ENCODE measurements around the gene DPF1. TPM values are rescaled to one million over a fixed set of nuclear protein-coding genes. Genes with fewer than 3 reads are reported as not detected.
A peak's percentile ranks its signal among the peaks of the same experiment; 100 is the strongest.

Gene DPF1
- total RNA-seq, 1 donor from 2014 or later: not detected

DNA sequence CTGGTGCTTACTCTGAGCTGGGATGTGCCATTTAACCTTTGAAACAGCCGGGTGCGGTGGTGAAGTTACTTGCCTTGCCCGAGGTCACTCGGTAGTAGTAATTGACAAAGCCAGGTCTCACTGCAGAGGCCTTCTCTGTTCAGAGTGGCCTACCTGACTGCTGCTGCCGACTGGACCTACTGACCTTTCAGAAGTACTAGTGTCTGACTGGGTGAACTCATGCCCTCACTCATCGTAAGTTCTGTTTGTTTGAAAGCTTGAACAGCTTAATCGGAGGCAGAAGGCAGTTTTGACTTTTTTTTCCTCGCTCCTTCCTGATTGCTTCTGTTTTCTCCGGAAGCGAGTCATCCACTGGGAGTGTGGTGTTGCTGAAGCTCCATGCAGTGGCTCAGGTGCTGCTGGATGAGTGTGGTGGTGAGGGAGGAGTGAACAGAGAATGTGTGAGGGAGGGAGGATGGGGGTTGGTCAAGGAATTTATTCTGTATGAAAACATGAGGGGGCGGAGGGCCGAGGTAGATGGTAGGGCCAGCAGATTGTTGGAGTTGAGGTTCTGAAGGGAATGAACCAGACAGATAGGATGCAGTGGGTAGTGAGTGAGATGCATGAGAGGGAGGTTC lies 43.1 kb upstream of the DPF1 start:
- intact Hi-C loops (cut with DNase I): no loop called here
- DNase-seq: no peak
- Histone ChIP-seq H3K4me3 (peak overlapping the region; percentile 76), H3K36me3 (no peaks in the 10 kb centered on the region), H3K27me3 (ENCODE audit: low read depth) (no peaks in the 10 kb centered on the region), H3K9me3 (no peaks in the 10 kb centered on the region), H3K27ac (peak overlapping the region; percentile 93), H3K4me1 (peaks cover 50% of the 10 kb centered on the region)
- no peak for ATAC-seq
- TF ChIP-seq, protein P1, sequence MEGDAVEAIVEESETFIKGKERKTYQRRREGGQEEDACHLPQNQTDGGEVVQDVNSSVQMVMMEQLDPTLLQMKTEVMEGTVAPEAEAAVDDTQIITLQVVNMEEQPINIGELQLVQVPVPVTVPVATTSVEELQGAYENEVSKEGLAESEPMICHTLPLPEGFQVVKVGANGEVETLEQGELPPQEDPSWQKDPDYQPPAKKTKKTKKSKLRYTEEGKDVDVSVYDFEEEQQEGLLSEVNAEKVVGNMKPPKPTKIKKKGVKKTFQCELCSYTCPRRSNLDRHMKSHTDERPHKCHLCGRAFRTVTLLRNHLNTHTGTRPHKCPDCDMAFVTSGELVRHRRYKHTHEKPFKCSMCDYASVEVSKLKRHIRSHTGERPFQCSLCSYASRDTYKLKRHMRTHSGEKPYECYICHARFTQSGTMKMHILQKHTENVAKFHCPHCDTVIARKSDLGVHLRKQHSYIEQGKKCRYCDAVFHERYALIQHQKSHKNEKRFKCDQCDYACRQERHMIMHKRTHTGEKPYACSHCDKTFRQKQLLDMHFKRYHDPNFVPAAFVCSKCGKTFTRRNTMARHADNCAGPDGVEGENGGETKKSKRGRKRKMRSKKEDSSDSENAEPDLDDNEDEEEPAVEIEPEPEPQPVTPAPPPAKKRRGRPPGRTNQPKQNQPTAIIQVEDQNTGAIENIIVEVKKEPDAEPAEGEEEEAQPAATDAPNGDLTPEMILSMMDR (IDR thresholded peaks at IDR 0.05): no peak

DNA sequence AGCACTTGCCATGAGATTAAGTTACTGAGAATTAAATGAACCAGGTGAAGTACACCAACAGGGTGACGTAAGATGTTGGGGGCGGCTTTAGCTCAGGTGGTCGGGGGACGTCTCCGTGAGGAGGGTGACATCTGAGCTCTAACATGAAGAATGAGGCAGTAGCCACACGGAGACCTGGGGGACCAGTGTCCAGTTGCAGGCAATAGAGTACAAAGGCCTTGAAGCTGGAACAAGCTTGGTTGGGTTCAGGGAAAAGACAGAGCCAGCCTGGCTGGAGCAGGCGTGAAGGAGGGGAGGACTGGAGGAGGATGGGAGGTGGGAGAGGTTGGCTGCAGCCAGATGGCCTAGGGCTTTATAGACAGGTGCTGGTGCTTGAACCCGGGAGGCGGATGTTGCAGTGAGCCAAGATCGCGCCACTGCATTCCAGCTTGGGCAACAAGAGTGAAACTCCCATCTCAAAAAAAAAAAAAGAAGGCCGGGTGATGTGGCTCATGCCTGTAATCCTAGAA lies 42.0 kb upstream of the DPF1 start:
- H3K4me1 ChIP-seq: peaks cover 46% of the 10 kb centered on the region
- ATAC-seq (no peak), DNase-seq (no peak)
- H3K27ac ChIP-seq: peak overlapping the region; percentile 93
- no peaks in the 10 kb centered on the region for H3K36me3 ChIP-seq
- H3K9me3 ChIP-seq: no peaks in the 10 kb centered on the region
- peak overlapping the region; percentile 76 for H3K4me3 ChIP-seq
- intact Hi-C loops (cut with DNase I): no loop called here
- H3K27me3 ChIP-seq (ENCODE audit: low read depth): no peaks in the 10 kb centered on the region
- TF ChIP-seq, protein P1 (IDR thresholded peaks at IDR 0.05): no peak

DNA sequence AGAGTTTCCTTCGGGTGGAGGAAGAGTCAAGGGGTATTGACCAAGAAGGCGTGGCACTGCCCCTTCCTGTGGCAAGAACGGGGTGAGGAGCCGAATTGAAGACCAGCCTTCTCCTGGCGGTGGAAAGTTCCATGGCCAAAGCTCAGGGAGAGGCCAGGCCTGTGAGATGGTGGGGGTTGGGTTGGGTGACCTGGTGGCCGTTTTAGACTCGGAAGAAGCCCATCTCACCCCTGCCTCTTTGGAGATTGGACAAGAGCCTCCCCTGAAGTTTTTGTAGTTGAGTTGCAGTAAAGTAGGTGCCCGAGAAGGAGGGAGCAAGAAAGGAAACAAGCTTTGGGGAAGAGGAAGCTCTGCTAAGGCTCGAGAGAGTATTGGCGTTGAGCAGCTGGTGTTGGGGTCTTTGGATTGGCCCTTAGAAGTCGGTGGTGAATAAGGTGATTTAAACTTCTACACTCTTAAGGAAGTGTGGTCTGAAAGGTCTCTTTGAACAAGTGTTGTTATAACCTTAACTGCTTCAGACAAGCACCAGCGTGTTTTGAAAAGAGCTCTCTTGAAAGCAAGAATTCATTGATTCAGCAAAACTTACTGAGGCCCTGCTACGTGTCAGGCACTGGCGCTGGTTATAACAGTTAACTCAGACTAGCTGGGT lies 41.3 kb upstream of the DPF1 start:
- intact Hi-C loops (cut with DNase I): no loop called here
- ATAC-seq (peak; percentile 44 to 54), DNase-seq (peak; percentile 73)
- TF ChIP-seq, protein P1 (IDR thresholded peaks at IDR 0.05): no peak
- peaks cover 40% of the 10 kb centered on the region for H3K4me1 ChIP-seq
- peak overlapping the region; percentile 93 for H3K27ac ChIP-seq
- no peaks in the 10 kb centered on the region for H3K9me3 ChIP-seq
- H3K4me3 ChIP-seq: peak overlapping the region; percentile 76
- H3K27me3 ChIP-seq (ENCODE audit: low read depth): no peaks in the 10 kb centered on the region
- H3K36me3 ChIP-seq: no peaks in the 10 kb centered on the region

DNA sequence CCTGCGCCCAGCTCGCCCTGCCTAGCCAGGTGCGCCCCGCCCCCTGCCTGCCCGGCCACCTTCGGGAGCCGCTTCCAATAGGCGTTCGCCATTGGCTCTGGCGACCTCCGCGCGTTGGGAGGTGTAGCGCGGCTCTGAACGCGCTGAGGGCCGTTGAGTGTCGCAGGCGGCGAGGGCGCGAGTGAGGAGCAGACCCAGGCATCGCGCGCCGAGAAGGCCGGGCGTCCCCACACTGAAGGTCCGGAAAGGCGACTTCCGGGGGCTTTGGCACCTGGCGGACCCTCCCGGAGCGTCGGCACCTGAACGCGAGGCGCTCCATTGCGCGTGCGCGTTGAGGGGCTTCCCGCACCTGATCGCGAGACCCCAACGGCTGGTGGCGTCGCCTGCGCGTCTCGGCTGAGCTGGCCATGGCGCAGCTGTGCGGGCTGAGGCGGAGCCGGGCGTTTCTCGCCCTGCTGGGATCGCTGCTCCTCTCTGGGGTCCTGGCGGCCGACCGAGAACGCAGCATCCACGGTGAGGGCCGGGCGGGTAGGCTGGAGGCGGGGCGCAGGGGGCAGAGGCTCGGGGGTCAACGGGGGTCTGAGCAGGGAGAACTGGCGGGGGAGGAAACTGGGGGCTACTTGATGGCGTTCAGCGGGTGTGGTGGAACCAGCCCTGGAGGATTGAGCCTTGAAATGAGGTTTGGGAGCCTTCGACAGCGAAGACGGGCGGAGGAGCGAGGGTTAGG lies 40.6 kb upstream of the DPF1 start, which contains the start of gene SPINT2:
Gene SPINT2 (plus strand): TSS at position 88 of the 727 bp plus-strand sequence. CDS start 320 bp downstream, at position 408.
- ATAC-seq: peak; percentile 29 to 42
- peaks cover 33% of the 10 kb centered on the region for H3K4me1 ChIP-seq
- H3K9me3 ChIP-seq: no peaks in the 10 kb centered on the region
- DNase-seq: peak; percentile 94
- intact Hi-C loops (cut with DNase I): no loop called here
- no peaks in the 10 kb centered on the region for H3K36me3 ChIP-seq
- H3K27ac ChIP-seq: peak within 1 kb of the TSS; percentile 93
- H3K27me3 ChIP-seq (ENCODE audit: low read depth): no peaks in the 10 kb centered on the region
- TF ChIP-seq, protein P1 (IDR thresholded peaks at IDR 0.05): no peak
- peak within 1 kb of the TSS; percentile 76 for H3K4me3 ChIP-seq

DNA sequence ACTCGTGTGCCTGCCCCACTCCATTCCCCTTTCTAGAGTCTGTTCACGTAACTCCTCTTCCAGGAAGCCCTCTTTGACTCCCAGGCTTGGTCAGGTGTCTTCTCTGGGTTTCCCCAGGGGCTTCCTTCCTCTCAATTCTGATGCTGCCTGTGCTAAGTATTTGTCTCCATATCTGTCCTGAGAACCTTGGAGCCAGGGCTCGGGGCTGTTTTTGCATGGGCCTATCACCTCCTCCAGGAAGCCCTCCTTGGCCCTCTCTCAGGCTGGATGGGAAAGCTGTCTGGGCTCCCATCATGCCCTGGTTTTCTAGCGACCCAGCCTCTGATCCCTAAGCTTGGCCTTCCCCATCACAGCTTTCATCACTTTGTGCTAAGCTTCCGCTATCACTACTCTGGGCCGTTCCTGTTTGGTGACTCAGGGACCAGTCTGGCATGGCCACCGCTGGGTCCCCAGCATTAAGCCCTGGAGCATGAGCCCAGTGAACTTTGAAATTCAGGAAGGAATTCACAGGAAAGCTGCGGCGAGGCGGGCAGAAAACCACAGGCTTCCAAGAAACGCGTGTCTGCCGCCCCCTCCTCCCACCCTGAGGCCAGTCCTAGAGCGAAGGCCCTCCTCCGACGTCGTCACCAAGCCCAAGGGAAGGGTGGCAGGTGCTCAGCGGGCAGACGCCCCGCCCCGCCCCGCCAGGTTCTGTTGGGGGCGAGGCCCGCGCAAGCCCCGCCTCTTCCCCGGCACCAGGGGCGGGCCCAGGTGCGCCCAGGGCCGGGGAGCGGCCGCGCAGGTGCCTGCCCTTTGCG lies 39.9 kb upstream of the DPF1 start:
- no peaks in the 10 kb centered on the region for H3K9me3 ChIP-seq
- no peaks in the 10 kb centered on the region for H3K36me3 ChIP-seq
- peaks cover 33% of the 10 kb centered on the region for H3K4me1 ChIP-seq
- TF ChIP-seq, protein P1 (IDR thresholded peaks at IDR 0.05): no peak
- DNase-seq (no peak), ATAC-seq (peak; percentile 95 to 97)
- H3K4me3 ChIP-seq: peak overlapping the region; percentile 76
- intact Hi-C loops (cut with DNase I): no loop called here
- no peaks in the 10 kb centered on the region for H3K27me3 ChIP-seq (ENCODE audit: low read depth)
- H3K27ac ChIP-seq: peak overlapping the region; percentile 93
